ENCODE data around the gene PKNOX1.

GRCh38 chr21:43021191-43021590 is 46.8 kb downstream of the PKNOX1 start:
- TF ChIP-seq EZH2 (IDR thresholded peaks at IDR 0.05), result no peak
- TF ChIP-seq FOXP2 (optimal IDR thresholded peaks at IDR 0.05; ENCODE audit: control extremely low read depth, extremely low read length, insufficient read depth), result no peak
